ENCODE measurements around the gene DENND4C. TPM values are rescaled to one million over a fixed set of nuclear protein-coding genes. Genes with fewer than 3 reads are reported as not detected.

The DENND4C gene
- total RNA-seq, 1 experiment from 2014 or later, result 26.6 TPM

DNA sequence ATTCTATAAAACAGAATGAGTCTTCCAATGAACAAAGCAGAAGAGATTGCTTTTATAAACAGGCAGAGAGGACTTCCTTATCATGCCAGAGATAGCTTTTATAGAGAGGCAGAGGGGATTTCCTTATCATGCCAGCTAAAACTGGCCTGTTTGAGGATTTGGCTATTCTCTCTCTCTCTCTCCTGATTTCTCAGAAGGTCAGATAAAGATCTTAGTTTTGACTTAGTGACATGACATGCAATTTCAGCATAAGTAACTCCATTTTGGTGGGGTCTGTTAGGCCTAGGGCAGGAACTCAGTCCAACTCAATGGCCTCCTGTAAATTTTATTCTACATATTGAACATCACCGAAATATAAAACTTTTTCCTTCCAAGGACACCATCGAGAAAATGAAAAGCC, 31.5 kb upstream of the DENND4C start:
- TF ChIP-seq, protein P1, sequence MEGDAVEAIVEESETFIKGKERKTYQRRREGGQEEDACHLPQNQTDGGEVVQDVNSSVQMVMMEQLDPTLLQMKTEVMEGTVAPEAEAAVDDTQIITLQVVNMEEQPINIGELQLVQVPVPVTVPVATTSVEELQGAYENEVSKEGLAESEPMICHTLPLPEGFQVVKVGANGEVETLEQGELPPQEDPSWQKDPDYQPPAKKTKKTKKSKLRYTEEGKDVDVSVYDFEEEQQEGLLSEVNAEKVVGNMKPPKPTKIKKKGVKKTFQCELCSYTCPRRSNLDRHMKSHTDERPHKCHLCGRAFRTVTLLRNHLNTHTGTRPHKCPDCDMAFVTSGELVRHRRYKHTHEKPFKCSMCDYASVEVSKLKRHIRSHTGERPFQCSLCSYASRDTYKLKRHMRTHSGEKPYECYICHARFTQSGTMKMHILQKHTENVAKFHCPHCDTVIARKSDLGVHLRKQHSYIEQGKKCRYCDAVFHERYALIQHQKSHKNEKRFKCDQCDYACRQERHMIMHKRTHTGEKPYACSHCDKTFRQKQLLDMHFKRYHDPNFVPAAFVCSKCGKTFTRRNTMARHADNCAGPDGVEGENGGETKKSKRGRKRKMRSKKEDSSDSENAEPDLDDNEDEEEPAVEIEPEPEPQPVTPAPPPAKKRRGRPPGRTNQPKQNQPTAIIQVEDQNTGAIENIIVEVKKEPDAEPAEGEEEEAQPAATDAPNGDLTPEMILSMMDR (conservative IDR thresholded peaks at IDR 0.05), result no peak

More for the DNA sequence above, 31.5 kb upstream of the DENND4C start:
- Histone ChIP-seq H3K27me3 (ENCODE audit: insufficient read depth, low read length) (no peaks in the 10 kb centered on the region), H3K23ac (ENCODE audit: insufficient read length, low read depth, low read length) (no peak overlapping the region), H3T11ph (ENCODE audit: low read length) (no peak overlapping the region), H2BK20ac (ENCODE audit: low read depth, low read length, poor library complexity, severe bottlenecking) (no peak overlapping the region), H3K4me2 (ENCODE audit: insufficient read depth, insufficient read length, low read length) (no peak overlapping the region), H4K20me1 (ENCODE audit: control insufficient read depth, insufficient read depth, insufficient read length) (no peaks in the 10 kb centered on the region), H3K56ac (ENCODE audit: insufficient read length, low read depth, low read length) (no peak overlapping the region), H3K9ac (ENCODE audit: extremely low read depth, insufficient read length, low read length) (no peak overlapping the region), H2AFZ (ENCODE audit: low read length) (no peak overlapping the region), H3K27ac (ENCODE audit: insufficient read length, low read depth, low read length) (no peak overlapping the region), H4K5ac (ENCODE audit: insufficient read length, low read depth, low read length) (no peak overlapping the region), H2AK5ac (ENCODE audit: insufficient read length, low read length) (no peak overlapping the region), H4K91ac (ENCODE audit: insufficient read length, low read depth, low read length) (no peak overlapping the region), H3K79me1 (ENCODE audit: insufficient read depth, low read depth, low read length, poor library complexity, severe bottlenecking) (no peaks in the 10 kb centered on the region), H3K9me3 (ENCODE audit: control insufficient read depth, low read depth, low read length) (no peaks in the 10 kb centered on the region), H2BK120ac (ENCODE audit: low read depth, low read length, poor library complexity, severe bottlenecking) (no peak overlapping the region), H4K8ac (replicated peaks; ENCODE audit: insufficient read length, low read depth, low read length) (no peak overlapping the region), H3K4me1 (ENCODE audit: insufficient read depth, low read length) (no peaks in the 10 kb centered on the region), H3K18ac (ENCODE audit: insufficient read length, low read depth, low read length) (no peak overlapping the region), H3K79me2 (ENCODE audit: insufficient read depth, low read length) (no peaks in the 10 kb centered on the region), H2BK15ac (ENCODE audit: low read depth, low read length) (no peak overlapping the region), H3K23me2 (ENCODE audit: insufficient read length, low read depth, low read length, poor library complexity, severe bottlenecking) (no peaks in the 10 kb centered on the region), H3K4ac (ENCODE audit: low read depth, low read length) (no peak overlapping the region), H2BK5ac (ENCODE audit: insufficient read length, low read length) (no peak overlapping the region), H3K14ac (ENCODE audit: insufficient read depth, low read length) (no peak overlapping the region), H2BK12ac (ENCODE audit: insufficient read length, low read depth, low read length) (no peak overlapping the region)
- H3K27me3 Mint-ChIP-seq (ENCODE audit: low read depth), result no peaks in the 10 kb centered on the region
- H3K27ac Mint-ChIP-seq, result no peak overlapping the region
- WGBS (ENCODE audit: extremely low coverage, insufficient read length, low lambda C conversion rate), result no CpG with 5 or more reads among the region's 2 CpGs
- H3K36me3 Mint-ChIP-seq (ENCODE audit: insufficient read depth in 1 of 3, low read depth in 3 of 3), result no peaks in the 10 kb centered on the region
- H3K4me3 Mint-ChIP-seq, result no peak overlapping the region
- DNase-seq, result no peak
- no peaks in the 10 kb centered on the region; a peak in 1 of 5 replicates for H3K9me3 Mint-ChIP-seq
- peaks cover 7% of the 10 kb centered on the region in 2 experiments for H3K4me1 Mint-ChIP-seq

Measured in H9 (cell line).